Uterus (tissue), 2 donors: ENCODE results near the gene DNAL4.

Experiments
- CTCF ChIP-seq, 4 experiments: fragments of 200-600 bp in 2 of 4; fragments of 450-650 bp in 2 of 4; sonication (generic) in 2 of 4; IDR thresholded peaks; one replicate each; pipeline ENCODE4 v1.5.1; 2016 to 2019; ENCODE audit warnings: antibody characterized with exemption in 4 of 4, mild to moderate bottlenecking in 2 of 4, moderate library complexity in 1 of 4
- POLR2A ChIP-seq, 2 donors: fragments of 450-650 bp; IDR thresholded peaks; one replicate each; pipeline ENCODE4 v1.6.1; 2016; ENCODE audit warnings: antibody characterized with exemption in 2 of 2, mild to moderate bottlenecking in 1 of 2, moderate library complexity in 1 of 2

GRCh38 chr22:38751422-38752346, 42.3 kb downstream of the DNAL4 start:
- TF ChIP-seq CTCF (IDR thresholded peaks at IDR 0.05) = no peak
- TF ChIP-seq POLR2A (IDR thresholded peaks at IDR 0.05) = no peak
